Tibial nerve (tissue), 4 donors: ENCODE data around the gene PAK3. TPM values are rescaled to one million over a fixed set of nuclear protein-coding genes. Genes with fewer than 3 reads are reported as not detected.

Experiments
- DNase-seq, 2 donors: peaks; one replicate each; pipeline ENCODE4 v3.0.0-alpha.2; 2019; ENCODE audit warnings: low spot score in 2 of 2
- H3K27ac ChIP-seq, 4 donors: fragments of 200-600 bp; sonication (generic) in 3 of 4; one replicate each; pipeline ENCODE4 v1.5.1; 2017 to 2019; ENCODE audit warnings: mild to moderate bottlenecking in 1 of 4
- H3K27me3 ChIP-seq, 2 donors: fragments of 200-600 bp; sonication (generic) in 1 of 2; one replicate each; pipeline versions ENCODE4 v1.5.1 to v1.6.0; 2017 to 2019
- H3K36me3 ChIP-seq, 3 donors: fragments of 200-600 bp; sonication (generic); one replicate each; pipeline ENCODE4 v1.5.1; 2018 to 2019
- H3K4me1 ChIP-seq, 4 donors: fragments of 200-600 bp; sonication (generic) in 3 of 4; one replicate each; pipeline ENCODE4 v1.5.1; 2017 to 2019
- H3K4me3 ChIP-seq, 4 donors: fragments of 200-600 bp; sonication (generic) in 3 of 4; one replicate each; pipeline ENCODE4 v1.5.1; 2017 to 2019; ENCODE audit warnings: mild to moderate bottlenecking in 1 of 4, moderate library complexity in 1 of 4
- H3K9me3 ChIP-seq, 4 donors: fragments of 200-600 bp; sonication (generic) in 3 of 4; one replicate each; pipeline ENCODE4 v1.5.1; 2017 to 2019
- CTCF ChIP-seq, 5 experiments: fragments of 200-600 bp in 3 of 5; fragments of 450-650 bp in 2 of 5; sonication (generic) in 3 of 5; IDR thresholded peaks; one replicate each; pipeline ENCODE4 v1.5.1; 2016 to 2019; ENCODE audit warnings: antibody characterized with exemption in 5 of 5, mild to moderate bottlenecking in 3 of 5, moderate library complexity in 2 of 5
- EP300 ChIP-seq, 2 donors: sonication (generic); formaldehyde crosslinking; IDR thresholded peaks; one replicate each; pipeline ENCODE4 v1.6.1; 2017; ENCODE audit warnings: antibody characterized with exemption in 2 of 2, mild to moderate bottlenecking in 1 of 2
- POLR2A ChIP-seq, 2 donors: fragments of 450-650 bp; IDR thresholded peaks; one replicate each; pipeline ENCODE4 v1.6.1; 2017; ENCODE audit warnings: antibody characterized with exemption in 2 of 2, mild to moderate bottlenecking in 2 of 2, moderate library complexity in 2 of 2
- whole genome bisulfite sequencing, 2 donors: methylation state at CpG; one replicate each; pipeline ENCODE4 v1.1.5; 2018; 5-methylcytosine and 5-hydroxymethylcytosine counted together
- total RNA-seq, 4 donors: library from RNA; depleted of rRNA; stranded (reverse); fragments of >200 nt; gene quantifications; one replicate each; pipeline ENCODE4 v1.1.0, GENCODE V29; 2016

The PAK3 gene
- total RNA-seq, 4 donors from 2014 or later, result 24.9 to 43.0 (median 27.7) TPM

- no peak overlapping the region for H3K4me3 ChIP-seq
- TF ChIP-seq EP300 (IDR thresholded peaks at IDR 0.05), result no peak
- no peak for TF ChIP-seq POLR2A (IDR thresholded peaks at IDR 0.05)
- no peak for TF ChIP-seq CTCF (IDR thresholded peaks at IDR 0.05)
- peaks cover 0 to 3% of the 10 kb centered on the region in 2 donors for H3K27me3 ChIP-seq
- H3K36me3 ChIP-seq, result no peaks in the 10 kb centered on the region
- H3K9me3 ChIP-seq, result no peaks in the 10 kb centered on the region
- H3K27ac ChIP-seq, result no peak overlapping the region
- WGBS, 2 donors, result 69 to 91% methylated on average over 2 of the region's 2 CpGs
- no peaks in the 10 kb centered on the region for H3K4me1 ChIP-seq
- DNase-seq, result no peak
These were observed 95.6 kb downstream of the PAK3 start for GRCh38 chrX:111191598-111191997.

GRCh38 chrX:111199505-111199904, 103.5 kb downstream of the PAK3 start:
- Histone ChIP-seq H3K27ac (no peak overlapping the region), H3K4me3 (no peak overlapping the region), H3K9me3 (no peaks in the 10 kb centered on the region), H3K27me3 (peaks cover 0 to 42% of the 10 kb centered on the region in 2 donors), H3K36me3 (no peaks in the 10 kb centered on the region), H3K4me1 (no peaks in the 10 kb centered on the region)
- TF ChIP-seq CTCF (IDR thresholded peaks at IDR 0.05) (no peak), EP300 (IDR thresholded peaks at IDR 0.05) (no peak), POLR2A (IDR thresholded peaks at IDR 0.05) (no peak)
- 63 to 81% methylated on average over 2 of the region's 2 CpGs for WGBS, 2 donors
- no peak for DNase-seq

- H3K4me3 ChIP-seq, result no peak overlapping the region
- no peaks in the 10 kb centered on the region for H3K9me3 ChIP-seq
- H3K27ac ChIP-seq, result no peak overlapping the region
- no peaks in the 10 kb centered on the region for H3K4me1 ChIP-seq
- no peaks in the 10 kb centered on the region for H3K36me3 ChIP-seq
- peaks cover 0 to 42% of the 10 kb centered on the region in 2 donors for H3K27me3 ChIP-seq
- DNase-seq, result no peak
- 66 to 78% methylated on average over 3 of the region's 3 CpGs for WGBS, 2 donors
- no peak for TF ChIP-seq EP300 (IDR thresholded peaks at IDR 0.05)
- TF ChIP-seq CTCF (IDR thresholded peaks at IDR 0.05), result no peak
- no peak for TF ChIP-seq POLR2A (IDR thresholded peaks at IDR 0.05)
These were observed 104.3 kb downstream of the PAK3 start for GRCh38 chrX:111200327-111200726.

GRCh38 chrX:111207851-111208250, 111.9 kb downstream of the PAK3 start:
- Histone ChIP-seq H3K4me3 (no peak overlapping the region), H3K4me1 (no peaks in the 10 kb centered on the region), H3K9me3 (no peaks in the 10 kb centered on the region), H3K27me3 (peaks cover 0 to 39% of the 10 kb centered on the region in 2 donors), H3K36me3 (no peaks in the 10 kb centered on the region), H3K27ac (no peak overlapping the region)
- TF ChIP-seq POLR2A (IDR thresholded peaks at IDR 0.05) (no peak), EP300 (IDR thresholded peaks at IDR 0.05) (no peak), CTCF (IDR thresholded peaks at IDR 0.05) (no peak)
- WGBS, 2 donors, result 88% methylated on average over 8 of the region's 8 CpGs
- no peak for DNase-seq

- WGBS, 2 donors, result 87 to 89% methylated on average over 6 of the region's 6 CpGs
- no peak for DNase-seq
- Histone ChIP-seq H3K9me3 (no peaks in the 10 kb centered on the region), H3K27me3 (peaks cover 0 to 18% of the 10 kb centered on the region in 2 donors), H3K27ac (no peak overlapping the region), H3K4me1 (no peaks in the 10 kb centered on the region), H3K36me3 (no peaks in the 10 kb centered on the region), H3K4me3 (no peak overlapping the region)
- TF ChIP-seq EP300 (IDR thresholded peaks at IDR 0.05) (no peak), CTCF (IDR thresholded peaks at IDR 0.05) (no peak), POLR2A (IDR thresholded peaks at IDR 0.05) (no peak)
These were observed 120.4 kb downstream of the PAK3 start for GRCh38 chrX:111216293-111216801.
